ENCODE measurements around the gene ISCA2. TPM values are rescaled to one million over a fixed set of nuclear protein-coding genes. Genes with fewer than 3 reads are reported as not detected.

Gene ISCA2
- total RNA-seq, 1 donor from 2014 or later = 21.2 TPM

GRCh38 chr14:74526854-74527585 lies 33.5 kb downstream of the ISCA2 start:
- H3K27ac Mint-ChIP-seq (ENCODE audit: unreplicated experiment) = no peak overlapping the region
- peaks cover 2% of the 10 kb centered on the region for H3K9me3 Mint-ChIP-seq (ENCODE audit: unreplicated experiment)
- DNase-seq (ENCODE audit: low read depth) = no peak

DNA sequence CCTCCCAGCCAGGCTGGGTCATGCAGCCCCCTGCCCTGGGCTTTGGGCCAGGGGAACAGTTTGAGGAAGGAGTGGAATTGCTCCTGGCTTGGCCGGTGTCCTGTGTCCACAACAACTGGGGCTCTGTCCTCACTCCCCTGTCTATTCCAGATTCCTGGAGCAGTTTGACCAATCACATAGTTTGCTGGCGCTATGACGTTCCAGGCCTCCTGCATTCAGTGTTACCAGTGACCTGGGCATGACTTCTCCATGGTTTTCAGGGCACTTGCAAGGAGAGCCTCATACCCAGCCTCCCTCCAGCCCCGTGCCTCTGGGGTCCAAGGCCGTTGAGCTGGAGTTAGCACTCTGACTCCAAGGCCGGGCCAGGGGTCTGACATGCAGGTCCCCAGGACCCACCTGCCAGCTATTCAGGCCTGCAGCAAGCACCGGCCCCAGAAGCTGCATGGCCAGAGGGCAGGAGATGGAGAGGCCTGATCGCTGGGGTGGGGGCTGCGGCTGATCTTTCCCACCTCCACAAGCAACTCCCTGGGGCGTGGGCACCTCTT lies 34.2 kb downstream of the ISCA2 start:
- DNase-seq (ENCODE audit: low read depth) (no peak), FAIRE-seq (no peak)
- Mint-ChIP-seq H3K36me3 (ENCODE audit: low read depth, unreplicated experiment) (peaks cover 38% of the 10 kb centered on the region), H3K27ac (ENCODE audit: unreplicated experiment) (peak overlapping the region; percentile 75), H3K9me3 (ENCODE audit: unreplicated experiment) (peaks cover 2% of the 10 kb centered on the region), H3K4me3 (ENCODE audit: unreplicated experiment) (no peak overlapping the region), H3K4me1 (ENCODE audit: low read depth, unreplicated experiment) (peaks cover 2% of the 10 kb centered on the region), H3K27me3 (ENCODE audit: low read depth, unreplicated experiment) (no peaks in the 10 kb centered on the region)
- Histone ChIP-seq H2AFZ (ENCODE audit: low read depth, low read length) (no peak overlapping the region), H3K4me2 (ENCODE audit: low read length) (no peak overlapping the region), H4K20me1 (ENCODE audit: insufficient read depth, low read length) (no peaks in the 10 kb centered on the region), H3K9ac (ENCODE audit: low read length) (no peak overlapping the region), H3K27me3 (ENCODE audit: insufficient read depth, low read length) (no peaks in the 10 kb centered on the region), H3K27ac (ENCODE audit: low read depth, low read length) (no peak overlapping the region), H3K4me1 (ENCODE audit: insufficient read depth, low read length) (peaks cover 13% of the 10 kb centered on the region), H3K4me3 (ENCODE audit: insufficient read depth, low read depth, low read length) (no peak overlapping the region), H3K79me2 (ENCODE audit: insufficient read depth, low read length) (no peaks in the 10 kb centered on the region), H3K9me3 (ENCODE audit: insufficient read depth, low read depth, low read length) (no peaks in the 10 kb centered on the region), H3K36me3 (ENCODE audit: insufficient read depth, low read length) (peaks cover 12% of the 10 kb centered on the region)
- no peak for TF ChIP-seq CTCF (IDR thresholded peaks at IDR 0.05; ENCODE audit: insufficient read depth, low read depth, low read length)
- no peak for TF ChIP-seq EZH2 (IDR thresholded peaks at IDR 0.05; ENCODE audit: insufficient read depth, low read length)

More at GRCh38 chr14:74526854-74527585, 33.5 kb downstream of the ISCA2 start:
- Histone ChIP-seq H2AFZ (ENCODE audit: low read depth, low read length) (no peak overlapping the region), H3K9ac (ENCODE audit: low read length) (no peak overlapping the region), H3K9me3 (ENCODE audit: insufficient read depth, low read depth, low read length) (no peaks in the 10 kb centered on the region), H3K4me2 (ENCODE audit: low read length) (no peak overlapping the region), H3K27ac (ENCODE audit: low read depth, low read length) (no peak overlapping the region), H3K36me3 (ENCODE audit: insufficient read depth, low read length) (peaks cover 10% of the 10 kb centered on the region), H3K27me3 (ENCODE audit: insufficient read depth, low read length) (no peaks in the 10 kb centered on the region), H4K20me1 (ENCODE audit: insufficient read depth, low read length) (no peaks in the 10 kb centered on the region), H3K79me2 (ENCODE audit: insufficient read depth, low read length) (no peaks in the 10 kb centered on the region), H3K4me3 (ENCODE audit: insufficient read depth, low read depth, low read length) (no peak overlapping the region), H3K4me1 (ENCODE audit: insufficient read depth, low read length) (peaks cover 13% of the 10 kb centered on the region)
- no peak overlapping the region for H3K4me3 Mint-ChIP-seq (ENCODE audit: unreplicated experiment)
- peaks cover 37% of the 10 kb centered on the region for H3K36me3 Mint-ChIP-seq (ENCODE audit: low read depth, unreplicated experiment)
- peaks cover 2% of the 10 kb centered on the region for H3K4me1 Mint-ChIP-seq (ENCODE audit: low read depth, unreplicated experiment)
- no peak for TF ChIP-seq CTCF (IDR thresholded peaks at IDR 0.05; ENCODE audit: insufficient read depth, low read depth, low read length)
- no peak for TF ChIP-seq EZH2 (IDR thresholded peaks at IDR 0.05; ENCODE audit: insufficient read depth, low read length)
- no peak for FAIRE-seq
- no peaks in the 10 kb centered on the region for H3K27me3 Mint-ChIP-seq (ENCODE audit: low read depth, unreplicated experiment)

DNA sequence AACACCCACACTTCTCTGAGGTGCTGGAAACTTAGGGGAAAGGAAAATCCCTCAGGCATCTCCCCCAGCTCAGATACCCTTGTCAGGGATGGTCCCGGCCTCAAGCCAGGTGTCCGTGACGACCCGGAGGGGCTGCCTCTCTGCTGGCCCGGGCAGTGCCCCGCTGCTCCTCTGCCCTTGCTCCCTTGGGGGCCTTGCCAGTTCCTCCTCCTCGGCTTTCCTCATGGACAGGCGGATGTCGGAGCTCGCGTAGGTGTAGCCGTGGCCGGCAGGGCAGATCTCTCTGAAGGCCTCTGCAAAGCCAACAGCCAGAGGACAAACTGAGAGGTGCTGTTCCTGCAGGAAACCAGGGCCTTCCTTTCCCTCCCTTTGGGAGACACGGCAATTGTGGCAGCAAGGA lies 34.8 kb downstream of the ISCA2 start:
- H3K27ac ChIP-seq (ENCODE audit: low read depth, low read length) = no peak overlapping the region
- H3K27me3 Mint-ChIP-seq (ENCODE audit: low read depth, unreplicated experiment) = no peaks in the 10 kb centered on the region
- H3K4me2 ChIP-seq (ENCODE audit: low read length) = no peak overlapping the region
- FAIRE-seq (no peak), DNase-seq (ENCODE audit: low read depth) (no peak)
- no peak overlapping the region for H3K27ac Mint-ChIP-seq (ENCODE audit: unreplicated experiment)
- H3K36me3 ChIP-seq (ENCODE audit: insufficient read depth, low read length) = peaks cover 12% of the 10 kb centered on the region
- H3K4me1 ChIP-seq (ENCODE audit: insufficient read depth, low read length) = peaks cover 13% of the 10 kb centered on the region
- H2AFZ ChIP-seq (ENCODE audit: low read depth, low read length) = no peak overlapping the region
- peaks cover 3% of the 10 kb centered on the region for H4K20me1 ChIP-seq (ENCODE audit: insufficient read depth, low read length)
- peaks cover 2% of the 10 kb centered on the region for H3K9me3 Mint-ChIP-seq (ENCODE audit: unreplicated experiment)
- no peak overlapping the region for H3K4me3 Mint-ChIP-seq (ENCODE audit: unreplicated experiment)
- no peak overlapping the region for H3K4me3 ChIP-seq (ENCODE audit: insufficient read depth, low read depth, low read length)
- peaks cover 2% of the 10 kb centered on the region for H3K4me1 Mint-ChIP-seq (ENCODE audit: low read depth, unreplicated experiment)
- no peak overlapping the region for H3K9ac ChIP-seq (ENCODE audit: low read length)
- TF ChIP-seq CTCF (IDR thresholded peaks at IDR 0.05; ENCODE audit: insufficient read depth, low read depth, low read length) (no peak), EZH2 (IDR thresholded peaks at IDR 0.05; ENCODE audit: insufficient read depth, low read length) (no peak)
- no peaks in the 10 kb centered on the region for H3K27me3 ChIP-seq (ENCODE audit: insufficient read depth, low read length)
- H3K79me2 ChIP-seq (ENCODE audit: insufficient read depth, low read length) = no peaks in the 10 kb centered on the region
- peaks cover 38% of the 10 kb centered on the region for H3K36me3 Mint-ChIP-seq (ENCODE audit: low read depth, unreplicated experiment)
- H3K9me3 ChIP-seq (ENCODE audit: insufficient read depth, low read depth, low read length) = no peaks in the 10 kb centered on the region

Measured in astrocyte (in vitro differentiated cells and primary cell).